Fibroblast of skin of right quadriceps (primary cell): Measurements from ENCODE around the gene PTCD2.
"Not testable (repeated sequence)": the region's sequence is repeated elsewhere in the genome, so short reads cannot be mapped to it uniquely, and the experiment has no call there.

Experiments used
- DNase-seq: peaks from one replicate; pipeline ENCODE4 v3.0.0-alpha.2; 2013

The PTCD2 gene

GRCh38 chr5:72383726-72384125, 63.6 kb downstream of the PTCD2 start:
- no peak for DNase-seq

- DNase-seq = no peak
Observed at GRCh38 chr5:72386639-72387038, 66.5 kb downstream of the PTCD2 start.

GRCh38 chr5:72387985-72388384, 67.8 kb downstream of the PTCD2 start:
- DNase-seq = peak; percentile 88

GRCh38 chr5:72388646-72389045, 68.5 kb downstream of the PTCD2 start:
- DNase-seq = no peak

GRCh38 chr5:72390836-72391235, 70.7 kb downstream of the PTCD2 start:
- no peak for DNase-seq

GRCh38 chr5:72392326-72392733, 72.2 kb downstream of the PTCD2 start:
- DNase-seq = no peak

- no peak for DNase-seq
Observed at GRCh38 chr5:72393052-72393451, 72.9 kb downstream of the PTCD2 start.

- no peak for DNase-seq
Observed at GRCh38 chr5:72394688-72395087, 74.5 kb downstream of the PTCD2 start.

GRCh38 chr5:72397836-72398235, 77.7 kb downstream of the PTCD2 start:
- no peak for DNase-seq

- no peak for DNase-seq
Observed at GRCh38 chr5:72400950-72401349, 80.8 kb downstream of the PTCD2 start.

GRCh38 chr5:72402381-72402890, 82.3 kb downstream of the PTCD2 start:
- no peak for DNase-seq

GRCh38 chr5:72402959-72403628, 82.9 kb downstream of the PTCD2 start:
- DNase-seq = no peak

- not testable (repeated sequence) for DNase-seq
Observed at GRCh38 chr5:72404771-72405170, 84.6 kb downstream of the PTCD2 start.

GRCh38 chr5:72407078-72407477, 86.9 kb downstream of the PTCD2 start:
- DNase-seq = no peak

GRCh38 chr5:72407541-72407940, 87.4 kb downstream of the PTCD2 start:
- peak; percentile 33 for DNase-seq

GRCh38 chr5:72408127-72408526, 88.0 kb downstream of the PTCD2 start:
- DNase-seq = no peak

GRCh38 chr5:72408603-72409002, 88.4 kb downstream of the PTCD2 start:
- DNase-seq = no peak

GRCh38 chr5:72410688-72411295, 90.6 kb downstream of the PTCD2 start:
- peak; percentile 51 for DNase-seq

- peak; percentile 81 for DNase-seq
Observed at GRCh38 chr5:72412283-72413055, 92.3 kb downstream of the PTCD2 start.

- DNase-seq = no peak
Observed at GRCh38 chr5:72415616-72416325, 95.6 kb downstream of the PTCD2 start.

GRCh38 chr5:72417333-72418062, 97.3 kb downstream of the PTCD2 start:
- DNase-seq = no peak
